ENCODE results near the gene TAS2R5.
A peak's percentile ranks its signal among the peaks of the same experiment; 100 is the strongest.
"Not testable (repeated sequence)": the region's sequence is repeated elsewhere in the genome, so short reads cannot be mapped to it uniquely, and the experiment has no call there.

Gene TAS2R5, protein sequence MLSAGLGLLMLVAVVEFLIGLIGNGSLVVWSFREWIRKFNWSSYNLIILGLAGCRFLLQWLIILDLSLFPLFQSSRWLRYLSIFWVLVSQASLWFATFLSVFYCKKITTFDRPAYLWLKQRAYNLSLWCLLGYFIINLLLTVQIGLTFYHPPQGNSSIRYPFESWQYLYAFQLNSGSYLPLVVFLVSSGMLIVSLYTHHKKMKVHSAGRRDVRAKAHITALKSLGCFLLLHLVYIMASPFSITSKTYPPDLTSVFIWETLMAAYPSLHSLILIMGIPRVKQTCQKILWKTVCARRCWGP

DNA sequence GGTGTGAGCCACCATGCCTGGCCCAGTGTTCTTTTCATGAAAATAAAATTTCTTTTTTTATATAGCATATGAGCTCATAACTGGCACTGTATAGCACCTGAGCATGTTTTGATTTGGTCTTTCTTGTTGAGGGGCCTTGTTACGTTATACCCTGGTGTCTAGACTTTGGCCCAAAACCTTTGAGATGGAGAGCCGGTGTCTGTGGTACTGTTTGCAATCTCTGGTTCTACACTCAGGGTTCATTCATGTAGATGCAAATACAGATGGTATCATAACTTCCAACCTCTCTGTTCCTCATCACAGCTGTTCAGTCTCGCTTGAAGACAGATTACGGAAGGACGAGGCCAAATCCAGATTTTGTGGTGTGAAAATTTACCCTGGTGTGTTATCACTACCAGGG, at the start of gene TAS2R5:
TSS of gene TAS2R5 (plus strand) at position 301 of the 400 bp plus-strand sequence. CDS start 145 bp downstream, outside the sequence.
- no peak for FAIRE-seq

DNA sequence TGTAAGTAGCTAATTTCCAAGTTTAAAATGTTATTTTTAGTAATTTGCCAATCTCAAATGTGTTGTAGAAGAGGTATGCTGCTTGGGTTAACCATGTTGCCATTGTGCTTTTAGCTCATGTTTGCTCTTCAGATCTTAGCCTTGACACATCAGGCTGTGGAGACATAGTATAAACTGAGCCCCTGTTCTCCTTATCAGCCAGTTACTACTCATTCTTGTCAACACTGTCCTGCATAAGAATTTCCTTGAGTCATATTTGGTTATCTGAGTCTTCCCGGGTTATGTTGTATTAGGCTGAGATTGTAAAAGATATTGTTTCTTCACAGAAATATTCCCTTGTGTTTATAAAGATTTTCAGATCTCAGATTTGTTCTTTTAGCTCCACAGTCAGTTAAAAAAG, 47.8 kb upstream of the TAS2R5 start:
- no peak for FAIRE-seq

DNA sequence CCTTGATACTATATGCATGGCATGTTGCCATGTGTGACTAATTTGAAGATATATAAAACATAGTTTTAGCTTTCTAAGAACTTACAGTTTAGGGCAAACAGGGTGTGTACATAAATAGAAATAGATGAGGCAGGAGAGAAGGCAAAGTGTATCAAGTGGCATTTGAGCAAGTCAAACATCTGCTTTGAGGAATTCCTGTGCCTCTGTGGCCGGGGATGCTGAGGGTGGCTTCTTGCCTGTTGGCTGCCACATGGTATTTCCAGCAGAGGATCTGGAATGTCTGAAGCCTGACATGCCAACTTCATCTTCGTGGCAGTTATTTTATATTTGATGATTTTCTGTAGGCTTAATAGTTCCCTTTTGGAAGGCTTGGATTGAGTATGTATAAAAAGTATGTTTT, 45.9 kb upstream of the TAS2R5 start:
- no peak for FAIRE-seq

DNA sequence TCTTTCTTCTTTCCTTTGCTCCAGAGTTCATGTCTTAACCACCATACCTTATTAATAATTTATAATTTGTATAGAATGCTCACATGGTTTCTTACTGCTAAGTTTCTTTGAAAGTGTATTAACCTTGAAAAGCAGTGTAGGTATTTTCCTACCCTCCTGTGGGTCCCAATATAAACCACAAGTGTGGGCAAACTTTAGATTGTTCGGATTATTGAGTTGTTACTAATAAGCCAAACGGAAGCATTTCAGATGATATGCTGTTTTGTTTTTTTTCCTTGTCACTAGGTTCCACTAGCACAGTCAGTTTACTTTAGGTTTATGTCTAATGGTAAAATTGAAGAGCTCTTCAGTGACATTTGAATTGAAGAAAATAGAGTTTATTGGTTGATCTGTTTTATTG, 41.6 kb upstream of the TAS2R5 start:
- FAIRE-seq: no peak

DNA sequence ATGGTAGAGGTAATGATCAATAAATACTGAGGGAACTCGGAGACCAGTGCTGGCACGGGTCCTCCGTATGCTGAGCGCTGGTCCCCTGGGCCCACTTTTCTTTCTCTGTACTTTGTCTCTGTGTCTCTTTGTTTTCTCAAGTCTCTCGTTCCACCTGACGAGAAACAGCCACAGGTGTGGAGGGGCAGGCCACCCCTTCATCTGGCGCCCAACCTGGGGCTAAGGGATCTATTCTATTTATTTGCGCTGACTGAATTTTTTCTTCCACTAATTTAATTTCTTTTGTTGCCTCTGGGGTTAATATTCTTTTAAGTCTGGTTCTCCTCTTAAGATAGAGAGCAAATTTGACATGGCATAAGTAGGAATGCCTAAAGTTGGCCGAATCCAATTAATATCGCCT, 38.1 kb upstream of the TAS2R5 start:
- not testable (repeated sequence) for FAIRE-seq

DNA sequence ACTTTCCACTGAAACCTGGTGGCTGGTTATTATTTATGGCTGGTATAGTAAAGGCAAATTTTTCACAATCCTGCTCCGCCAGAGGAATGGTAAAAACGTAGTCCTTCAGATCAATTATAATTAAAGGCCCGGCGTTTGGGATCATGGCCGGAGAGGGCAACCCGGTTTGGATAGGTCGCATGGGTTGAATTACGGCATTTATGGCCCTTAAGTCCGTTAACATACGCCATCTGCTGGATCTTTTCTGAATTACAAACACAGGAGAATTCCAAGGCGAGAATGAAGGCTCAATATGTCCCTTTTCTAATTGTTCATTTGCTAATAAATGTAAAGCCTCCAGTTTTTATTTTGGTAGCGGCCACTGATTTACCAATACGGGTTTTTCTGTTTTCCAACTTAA, 37.4 kb upstream of the TAS2R5 start:
- no peak for FAIRE-seq

DNA sequence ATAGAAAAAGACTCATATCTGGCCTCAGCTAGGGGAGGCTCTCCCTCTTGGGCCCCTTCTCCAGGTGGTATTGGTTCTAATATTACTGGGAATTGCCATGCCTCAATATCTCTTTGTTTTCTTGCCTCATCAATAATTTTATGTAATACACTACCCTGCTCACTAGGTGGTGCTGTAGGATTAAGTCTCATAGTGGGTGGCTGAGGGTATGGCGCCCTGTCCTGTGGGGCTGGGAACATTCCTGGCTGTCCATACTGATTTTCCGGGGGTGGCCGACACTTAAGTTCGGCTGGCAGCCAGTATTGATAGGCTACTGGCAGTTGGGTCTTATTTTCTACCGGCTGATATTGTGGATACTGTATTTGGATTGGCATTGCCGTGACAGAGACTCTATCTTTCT, 35.1 kb upstream of the TAS2R5 start:
- no peak for FAIRE-seq

DNA sequence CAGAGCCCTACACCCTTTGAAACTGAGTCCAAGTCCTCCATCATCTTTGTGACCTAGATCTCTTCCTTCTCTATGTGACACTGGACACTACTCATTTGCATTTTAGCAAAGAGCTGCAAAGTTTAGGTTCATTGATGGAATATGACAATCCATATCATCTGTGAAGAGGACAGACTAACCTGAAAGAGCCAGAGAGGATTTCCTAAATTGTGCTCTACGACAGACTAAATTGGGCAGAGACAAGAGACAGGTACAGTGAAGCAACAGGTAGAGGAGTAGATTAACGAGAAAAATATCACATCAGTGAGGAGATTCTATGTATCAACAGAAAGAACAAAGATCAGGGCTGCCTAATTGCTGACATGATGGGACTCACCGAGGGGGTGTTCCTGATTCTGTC, 26.2 kb upstream of the TAS2R5 start, which contains the start of gene TAS2R3:
TSS of gene TAS2R3 (plus strand) at position 301 of the 400 bp plus-strand sequence. CDS start at position 363, 62 bp downstream.
- no peak for FAIRE-seq

DNA sequence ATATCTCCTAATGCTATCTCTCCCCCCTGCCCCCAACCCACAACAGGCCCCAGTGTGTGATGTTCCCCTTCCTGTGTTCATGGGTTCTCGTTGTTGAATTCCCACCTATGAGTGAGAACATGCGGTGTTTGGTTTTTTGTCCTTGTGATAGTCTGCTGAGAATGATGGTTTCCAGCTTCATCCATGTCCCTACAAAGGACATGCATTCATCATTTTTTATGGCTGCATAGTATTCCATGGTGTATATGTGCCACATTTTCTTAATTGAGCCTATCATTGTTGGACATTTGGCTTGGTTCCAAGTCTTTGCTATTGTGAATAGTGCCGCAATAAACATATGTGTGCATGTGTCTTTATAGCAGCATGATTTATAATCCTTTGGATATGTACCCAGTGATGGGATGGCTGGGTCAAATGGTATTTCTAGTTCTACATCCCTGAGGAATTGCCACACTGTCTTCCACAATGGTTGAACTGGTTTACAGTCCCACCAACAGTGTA, 19.9 kb upstream of the TAS2R5 start:
- FAIRE-seq: not testable (repeated sequence)

DNA sequence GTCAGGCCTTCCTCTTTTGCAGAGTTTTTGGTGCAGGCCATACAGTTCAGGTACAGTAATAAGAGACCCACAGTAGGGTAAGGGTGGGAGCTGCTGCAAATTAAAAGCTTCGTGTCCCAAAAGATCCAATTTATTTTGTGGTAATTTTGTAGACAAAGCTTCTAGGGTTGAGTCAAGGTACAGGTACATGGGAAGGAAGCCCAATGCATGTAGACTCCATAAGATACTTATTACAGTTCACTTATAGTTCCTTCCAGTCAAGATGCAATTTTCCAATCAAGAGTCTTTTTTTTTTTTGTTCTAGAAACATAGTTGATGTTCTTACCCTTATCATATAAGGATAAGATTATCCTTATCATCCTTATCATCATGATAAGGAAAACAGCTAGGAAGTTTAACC, 13.6 kb upstream of the TAS2R5 start, which contains the start of gene TAS2R4:
TSS of gene TAS2R4 (plus strand) at position 301 of the 400 bp plus-strand sequence. CDS start 1,815 bp downstream, outside the sequence.
- no peak for FAIRE-seq

DNA sequence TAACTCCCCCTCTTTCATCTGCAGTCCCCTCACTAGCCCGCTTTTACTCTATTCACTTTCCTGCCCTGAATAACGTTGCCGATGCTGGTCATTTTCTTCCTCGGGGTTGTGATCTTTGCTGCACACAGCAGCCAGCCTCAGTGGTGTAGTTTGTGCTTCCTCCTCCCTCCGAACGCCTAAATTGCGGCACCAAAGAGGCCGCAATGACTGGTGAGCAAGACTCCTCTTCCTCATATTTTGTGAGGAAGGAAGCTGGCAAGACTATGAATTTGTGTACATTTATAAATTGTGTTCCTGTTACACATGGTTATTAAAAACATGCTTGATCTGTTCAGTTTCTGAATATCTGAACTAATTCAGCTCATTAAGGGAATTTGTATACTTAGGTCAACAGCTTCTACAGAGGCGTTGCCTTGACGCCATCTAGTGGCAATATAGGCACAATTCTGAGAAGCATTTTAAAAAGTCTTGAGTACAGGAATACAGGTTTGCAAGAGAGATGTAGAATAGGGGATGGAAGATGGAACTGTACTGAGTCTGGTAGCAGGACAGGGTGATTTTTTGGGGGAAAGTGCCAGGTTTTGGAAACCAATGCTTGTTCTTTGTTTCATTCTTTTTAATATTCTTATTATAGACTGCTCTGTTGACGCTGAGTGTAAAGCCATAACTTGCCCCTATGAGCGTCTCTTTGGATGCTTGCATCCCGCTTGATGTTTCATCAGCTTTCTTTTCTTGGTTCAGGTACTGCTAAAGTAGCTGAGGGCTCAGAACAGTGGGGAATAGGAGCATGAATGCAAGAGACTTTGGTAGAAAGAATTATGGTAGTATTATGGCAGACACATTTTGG, 4.1 kb upstream of the TAS2R5 start:
- peak; percentile 87 for FAIRE-seq

DNA sequence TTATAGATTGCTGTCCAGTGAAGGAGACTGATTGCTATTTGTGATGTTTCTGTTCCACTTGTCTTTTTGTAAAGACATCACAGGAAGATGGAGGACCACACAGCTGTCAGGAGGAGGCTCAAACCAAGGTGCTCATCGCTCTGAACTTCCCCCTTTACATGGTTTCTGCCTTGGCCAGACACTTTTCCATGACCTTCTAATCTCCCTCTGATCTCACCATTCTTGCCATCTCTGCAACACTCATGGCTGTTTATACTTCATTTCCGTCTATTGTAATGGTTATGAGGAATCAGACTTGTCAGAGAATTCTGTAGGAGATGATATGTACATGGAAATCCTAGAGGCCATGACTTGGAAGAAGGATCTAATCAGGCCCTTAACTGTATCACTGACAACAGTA, 1.7 kb upstream of the TAS2R5 start:
- FAIRE-seq: no peak

DNA sequence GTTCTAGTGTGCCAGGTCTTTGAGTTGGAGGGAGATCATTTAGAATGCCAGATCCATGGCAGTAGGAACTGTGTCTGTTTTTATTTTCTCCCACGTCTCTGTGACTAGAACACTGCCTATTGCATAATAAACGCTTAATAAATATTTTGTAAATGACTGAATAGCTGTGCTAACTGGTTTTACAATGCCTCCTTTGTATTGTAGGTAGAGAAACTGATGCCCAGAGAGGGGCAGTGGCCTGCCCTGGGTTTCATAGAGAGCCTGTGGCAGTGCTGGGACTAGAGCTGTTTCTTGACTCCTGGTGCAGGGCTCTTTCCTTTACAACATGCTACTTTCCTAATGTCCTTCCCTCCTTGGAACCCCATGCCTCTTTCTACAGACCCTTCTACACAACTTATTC, 2.5 kb downstream of the TAS2R5 start:
- no peak for FAIRE-seq

DNA sequence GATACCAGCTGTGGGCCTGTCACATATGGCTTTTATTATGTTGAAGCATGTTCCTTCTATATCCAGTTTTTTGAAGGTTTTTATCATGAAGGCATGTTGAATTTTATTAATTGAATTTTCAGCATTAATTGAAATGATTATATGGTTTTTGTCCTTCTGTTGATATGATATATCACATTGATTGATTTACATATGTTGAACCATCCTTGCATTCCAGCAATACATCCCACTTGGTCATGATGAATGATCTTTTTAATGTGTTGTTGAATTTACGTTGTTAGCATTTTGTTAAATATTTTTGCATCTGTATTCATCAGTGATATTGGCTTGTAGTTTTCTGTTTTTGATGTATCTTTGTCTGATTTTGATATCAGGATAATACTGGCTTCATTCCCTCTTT, 30.1 kb downstream of the TAS2R5 start:
- FAIRE-seq: no peak

DNA sequence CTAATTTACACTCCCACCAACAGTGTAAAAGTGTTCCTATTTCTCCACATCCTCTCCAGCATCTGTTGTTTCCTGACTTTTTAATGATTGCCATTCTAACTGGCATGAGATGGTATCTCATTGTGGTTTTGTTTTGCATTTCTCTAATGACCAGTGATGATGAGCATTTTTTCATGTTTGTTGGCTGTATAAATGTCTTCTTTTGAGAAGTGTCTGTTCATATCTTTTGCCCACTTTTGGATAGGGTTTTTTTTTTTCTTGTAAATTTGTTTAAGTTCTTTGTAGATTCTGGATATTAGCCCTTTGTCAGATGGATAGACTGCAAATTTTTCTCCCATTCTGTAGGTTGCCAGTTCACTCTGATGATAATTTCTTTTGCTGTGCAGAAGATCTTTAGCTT, 32.4 kb downstream of the TAS2R5 start:
- FAIRE-seq: not testable (repeated sequence)

DNA sequence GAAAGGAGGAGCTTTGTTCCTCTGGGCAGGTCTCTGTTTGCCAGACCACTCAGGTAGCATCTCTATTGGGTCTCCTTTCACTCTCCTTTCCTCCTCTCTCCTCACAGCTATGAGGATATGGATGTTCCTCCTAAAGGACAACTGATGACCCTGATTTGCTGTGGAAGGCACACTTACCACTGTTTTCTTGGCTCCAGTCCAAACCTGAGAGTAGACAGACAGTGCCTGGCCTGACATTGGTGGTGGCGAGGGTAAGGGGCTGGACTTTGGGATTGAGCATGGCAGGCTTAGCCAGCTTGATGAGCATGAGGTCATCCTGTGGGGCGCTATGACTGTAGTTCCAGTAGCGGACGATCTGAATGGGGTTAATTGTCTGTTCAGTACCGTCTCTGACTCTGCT, 47.7 kb downstream of the TAS2R5 start:
- FAIRE-seq: no peak

DNA sequence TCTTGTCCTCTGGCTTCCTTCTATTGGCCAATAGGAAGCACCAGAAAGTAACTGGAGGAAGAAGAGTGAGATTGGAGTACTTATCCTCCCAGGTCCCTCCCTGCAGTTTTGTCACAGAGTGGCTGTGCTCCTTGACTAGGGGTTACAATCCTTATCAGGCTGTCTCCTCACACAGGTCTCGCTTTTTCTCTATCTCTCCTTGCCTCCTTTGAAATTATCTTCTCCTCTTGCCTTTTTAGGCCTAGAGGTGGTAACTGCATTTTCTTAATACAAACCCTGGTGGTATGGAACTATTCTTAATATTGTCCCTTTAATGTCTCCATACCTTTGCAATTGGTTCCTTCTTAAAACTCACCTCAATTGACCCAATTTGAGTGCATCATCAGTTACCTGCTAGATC, 48.6 kb downstream of the TAS2R5 start:
- no peak for FAIRE-seq

DNA sequence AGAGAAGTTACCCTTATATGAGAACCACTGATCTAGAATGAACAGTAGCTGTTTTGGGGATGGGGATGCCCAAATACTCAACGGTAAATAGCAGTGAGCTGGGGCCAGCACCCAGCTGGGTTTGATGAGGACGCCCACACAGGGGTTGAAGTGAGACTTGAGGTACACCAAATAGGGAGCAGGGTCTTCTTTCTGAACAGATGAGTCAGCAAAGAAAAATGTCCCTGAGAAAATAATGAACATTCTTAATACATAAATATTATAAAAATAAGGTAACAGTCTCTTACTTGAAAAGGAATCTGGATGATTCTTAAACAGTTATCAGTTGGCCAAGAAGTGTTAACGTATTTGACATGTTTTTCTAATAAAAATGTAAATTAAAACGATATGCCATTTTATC, 49.2 kb downstream of the TAS2R5 start:
- no peak for FAIRE-seq

DNA sequence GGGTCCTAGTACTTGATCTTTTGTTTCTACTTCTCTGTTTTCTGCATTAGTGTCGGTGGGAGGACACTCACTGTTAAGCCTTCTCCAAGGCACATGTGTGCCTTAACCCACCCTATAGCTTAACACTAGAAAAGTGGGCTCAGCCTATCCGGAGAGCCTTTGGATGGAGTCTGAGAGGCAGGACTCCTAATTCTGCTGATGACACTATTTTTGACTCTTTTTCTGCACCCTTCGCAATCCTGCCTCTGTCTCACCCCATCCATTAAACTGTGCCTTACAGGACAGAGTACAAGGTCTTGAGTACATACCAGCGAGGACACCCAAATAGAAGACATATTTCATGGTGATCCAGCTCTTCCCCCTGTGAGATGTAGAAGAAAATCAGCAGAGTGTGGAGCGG, 50.7 kb downstream of the TAS2R5 start:
- no peak for FAIRE-seq
